GM23248 (cell line): Measurements from ENCODE around the gene HLA-E. TPM values are rescaled to one million over a fixed set of nuclear protein-coding genes. Genes with fewer than 3 reads are reported as not detected.
"Not testable (repeated sequence)": the region's sequence is repeated elsewhere in the genome, so short reads cannot be mapped to it uniquely, and the experiment has no call there.

Source experiments
- DNase-seq: peaks from one replicate; pipeline ENCODE4 v3.0.0-alpha.2; 2015
- H2AFZ ChIP-seq: fragments of 200-600 bp; sonication (generic); 2 replicates; pipeline ENCODE4 v1.6.1; 2016; ENCODE audit warnings: antibody characterized with exemption
- H3F3A ChIP-seq: fragments of 200-600 bp; sonication (generic); 2 replicates; pipeline ENCODE4 v1.6.1; 2016; ENCODE audit warnings: mild to moderate bottlenecking, antibody characterized with exemption, mixed run types; ENCODE audit not compliant: insufficient read depth
- H3K27ac ChIP-seq: fragments of 200-600 bp; sonication (generic); 2 replicates; pipeline ENCODE4 v1.5.1; 2016; ENCODE audit warnings: mild to moderate bottlenecking
- H3K27me3 ChIP-seq: fragments of 200-600 bp; sonication (generic); replicated peaks from 2 replicates; pipeline ENCODE4 v1.6.1; 2016; ENCODE audit warnings: mild to moderate bottlenecking; ENCODE audit not compliant: insufficient read depth
- H3K36me3 ChIP-seq: fragments of 200-600 bp; sonication (generic); 2 replicates; pipeline ENCODE4 v1.6.1; 2016; ENCODE audit warnings: low read depth, mild to moderate bottlenecking
- H3K4me1 ChIP-seq: fragments of 200-600 bp; sonication (generic); 2 replicates; pipeline ENCODE4 v1.6.1; 2016; ENCODE audit warnings: mild to moderate bottlenecking; ENCODE audit not compliant: insufficient read depth
- H3K4me2 ChIP-seq: fragments of 200-600 bp; sonication (generic); one replicate; pipeline ENCODE4 v1.6.1; 2016; ENCODE audit warnings: mild to moderate bottlenecking; ENCODE audit not compliant: unreplicated experiment
- H3K4me3 ChIP-seq: fragments of 200-600 bp; sonication (generic); 2 replicates; pipeline ENCODE4 v1.5.1; 2016; ENCODE audit warnings: mild to moderate bottlenecking
- H3K79me2 ChIP-seq: fragments of 200-600 bp; sonication (generic); 2 replicates; pipeline ENCODE4 v1.6.1; 2016; ENCODE audit warnings: mild to moderate bottlenecking; ENCODE audit not compliant: insufficient read depth
- H3K9ac ChIP-seq: fragments of 200-600 bp; sonication (generic); 2 replicates; pipeline ENCODE4 v1.6.1; 2016; ENCODE audit warnings: mild to moderate bottlenecking
- H3K9me2 ChIP-seq: fragments of 200-600 bp; sonication (generic); 2 replicates; pipeline ENCODE4 v1.6.1; 2016; ENCODE audit warnings: mixed run types, mild to moderate bottlenecking, moderate library complexity; ENCODE audit not compliant: insufficient read depth
- H3K9me3 ChIP-seq: fragments of 200-600 bp; sonication (generic); one replicate; pipeline ENCODE4 v1.6.1; 2017; ENCODE audit warnings: low read depth
- H4K20me1 ChIP-seq: fragments of 200-600 bp; sonication (generic); 2 replicates; pipeline ENCODE4 v1.6.0; 2016; ENCODE audit not compliant: insufficient read depth
- EZH2 ChIP-seq: fragments of 200-600 bp; sonication (generic); IDR thresholded peaks from 2 replicates; pipeline ENCODE4 v1.6.1; 2018; ENCODE audit warnings: antibody characterized with exemption, mild to moderate bottlenecking; ENCODE audit not compliant: insufficient read depth, poor library complexity, severe bottlenecking
- EZH2phosphoT487 ChIP-seq: fragments of 200-600 bp; sonication (generic); IDR thresholded peaks from 2 replicates; pipeline ENCODE4 v1.6.1; 2018; ENCODE audit warnings: antibody characterized with exemption, moderate library complexity, mild to moderate bottlenecking, low read depth; ENCODE audit not compliant: insufficient read depth
- WGBS, 2 experiments: methylation state at CpG; one replicate each; pipeline ENCODE4 v1.1.6; 2015 to 2017; ENCODE audit warnings: low lambda C conversion rate in 2 of 2, low coverage in 1 of 2; ENCODE audit errors: missing lambda C conversion rate in 2 of 2; 5-methylcytosine and 5-hydroxymethylcytosine counted together
- in situ Hi-C: fragments of 300-500 bp; cut with MboI; formaldehyde crosslinking; loops from 2 replicates; pipeline ENCODE4 v1.15.0; 2020
- polyA plus RNA-seq: library from polyadenylated mRNA; unstranded; fragments of >200 nt; fragmentation: Nextera tagmentation; extraction: Ambion mirVana; gene quantifications from 2 replicates; pipeline ENCODE4 v1.2.1, GENCODE V29; 2016
- total RNA-seq: library from RNA; depleted of rRNA; stranded (reverse); fragments of >200 nt; shearing (Covaris generic); gene quantifications from 2 replicates; pipeline ENCODE4 v1.2.3, GENCODE V29; 2014

Gene HLA-E
- total and polyA plus RNA-seq, 2 experiments from 2014 or later = 123 to 190 TPM

DNA sequence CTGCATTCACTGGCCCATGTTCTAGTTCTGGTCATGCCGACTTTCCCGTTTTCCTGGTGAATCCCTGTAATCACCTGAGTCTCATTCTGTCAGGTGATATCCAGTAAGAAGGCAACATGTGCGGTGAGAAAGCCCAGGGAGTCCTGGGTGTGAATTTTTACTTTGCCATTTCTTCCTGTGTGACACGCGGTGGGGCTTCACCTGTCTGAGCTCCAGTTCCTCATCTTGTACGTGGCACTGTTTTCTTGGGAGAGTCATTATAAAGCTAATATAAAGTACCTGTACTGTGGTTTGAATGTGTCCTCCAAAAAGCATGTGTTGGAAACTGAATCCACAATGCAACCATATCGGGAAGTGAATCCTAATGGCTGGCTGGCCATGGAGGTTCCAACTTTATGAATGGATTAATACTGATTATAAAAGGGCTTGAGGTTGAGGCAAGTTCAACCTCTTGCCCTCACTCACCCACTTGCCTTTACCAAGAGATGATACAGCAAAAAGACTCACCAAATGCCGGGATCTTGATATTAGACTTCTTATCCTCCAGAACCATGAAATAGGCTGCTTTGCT, 5.1 kb downstream of the HLA-E start:
- 97 to 98% methylated on average over 8 of the region's 8 CpGs for WGBS, 2 experiments
- Histone ChIP-seq H3F3A (peaks cover 21% of the 10 kb centered on the region), H2AFZ (no peak overlapping the region), H3K79me2 (peaks cover 17% of the 10 kb centered on the region), H3K36me3 (peaks cover 33% of the 10 kb centered on the region; the same call in 1 of the 2 replicates), H3K4me3 (no peak overlapping the region), H3K4me1 (peaks cover 13% of the 10 kb centered on the region), H3K9ac (no peak overlapping the region), H3K4me2 (no peak overlapping the region), H3K9me3 (no peaks in the 10 kb centered on the region), H4K20me1 (no peaks in the 10 kb centered on the region), H3K9me2 (no peaks in the 10 kb centered on the region), H3K27ac (no peak overlapping the region), H3K27me3 (no peaks in the 10 kb centered on the region)
- DNase-seq = no peak
- no peak for TF ChIP-seq EZH2phosphoT487
- no peak for TF ChIP-seq EZH2
- in situ Hi-C loops = no loop called here

DNA sequence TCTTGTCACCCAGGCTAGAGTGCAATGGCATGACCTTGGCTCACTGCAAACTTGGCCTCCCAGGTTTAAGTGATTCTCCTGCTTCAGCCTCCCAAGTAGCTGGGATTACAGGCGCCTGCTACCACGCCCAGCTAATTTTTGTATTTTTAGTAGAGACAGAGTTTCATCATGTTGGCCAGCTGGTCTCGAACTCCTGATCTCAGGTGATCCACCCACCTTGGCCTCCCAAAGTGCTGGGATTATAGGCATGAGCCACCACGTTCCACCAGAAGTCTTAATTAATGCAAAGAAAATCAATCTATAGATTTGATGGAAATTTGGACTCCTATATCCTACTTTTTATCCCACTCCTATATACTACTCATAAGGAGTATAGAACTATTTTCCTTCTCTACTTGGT, 5.8 kb downstream of the HLA-E start:
- H3K4me3 ChIP-seq, H3K27ac ChIP-seq, H3K9me2 ChIP-seq, H3K4me2 ChIP-seq, DNase-seq, in situ Hi-C loops, H4K20me1 ChIP-seq, H3K27me3 ChIP-seq, H3K9me3 ChIP-seq, H2AFZ ChIP-seq, H3K9ac ChIP-seq: not testable (repeated sequence)
- Histone ChIP-seq H3K4me1 (peaks cover 13% of the 10 kb centered on the region), H3F3A (peaks cover 21% of the 10 kb centered on the region), H3K36me3 (peaks cover 33% of the 10 kb centered on the region; the same call in 1 of the 2 replicates), H3K79me2 (peaks cover 17% of the 10 kb centered on the region)
- WGBS, 2 experiments = 60 to 64% methylated on average over 4 of the region's 4 CpGs

DNA sequence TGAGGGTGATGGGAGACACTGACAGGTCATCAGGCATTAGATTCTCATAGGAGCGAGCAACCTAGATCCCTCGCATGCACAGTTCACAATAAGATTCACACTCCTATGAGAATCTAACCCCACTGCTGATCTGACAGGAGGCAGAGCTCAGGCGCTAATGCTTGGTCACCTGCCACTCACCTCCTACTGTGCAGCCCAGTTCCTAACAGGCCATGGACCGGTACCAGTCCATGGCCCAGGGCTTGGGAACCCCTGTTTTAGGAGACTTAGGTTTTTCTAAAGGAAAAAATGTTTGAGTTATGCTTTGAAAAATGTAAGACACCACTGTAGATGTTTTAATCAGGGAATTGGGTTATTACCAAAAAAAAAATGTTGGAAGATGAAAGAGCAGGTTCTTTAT, 6.7 kb downstream of the HLA-E start:
- H3K79me2 ChIP-seq = peaks cover 7% of the 10 kb centered on the region
- no peak overlapping the region for H3K4me2 ChIP-seq
- peak overlapping the region; percentile 21; the same call in 1 of the 2 replicates for H3K27ac ChIP-seq
- no peak overlapping the region for H2AFZ ChIP-seq
- no peak overlapping the region for H3K9ac ChIP-seq
- in situ Hi-C loops = no loop called here
- TF ChIP-seq EZH2phosphoT487 (no peak), EZH2 (no peak)
- 86 to 92% methylated on average over 4 of the region's 4 CpGs for WGBS, 2 experiments
- no peaks in the 10 kb centered on the region for H3K9me2 ChIP-seq
- H3K27me3 ChIP-seq = no peaks in the 10 kb centered on the region
- H3K4me3 ChIP-seq = no peak overlapping the region
- no peaks in the 10 kb centered on the region for H3K9me3 ChIP-seq
- peaks cover 26% of the 10 kb centered on the region; the same call in 1 of the 2 replicates for H3K36me3 ChIP-seq
- H4K20me1 ChIP-seq = no peaks in the 10 kb centered on the region
- H3K4me1 ChIP-seq = peaks cover 13% of the 10 kb centered on the region
- no peak for DNase-seq
- peaks cover 30% of the 10 kb centered on the region for H3F3A ChIP-seq

DNA sequence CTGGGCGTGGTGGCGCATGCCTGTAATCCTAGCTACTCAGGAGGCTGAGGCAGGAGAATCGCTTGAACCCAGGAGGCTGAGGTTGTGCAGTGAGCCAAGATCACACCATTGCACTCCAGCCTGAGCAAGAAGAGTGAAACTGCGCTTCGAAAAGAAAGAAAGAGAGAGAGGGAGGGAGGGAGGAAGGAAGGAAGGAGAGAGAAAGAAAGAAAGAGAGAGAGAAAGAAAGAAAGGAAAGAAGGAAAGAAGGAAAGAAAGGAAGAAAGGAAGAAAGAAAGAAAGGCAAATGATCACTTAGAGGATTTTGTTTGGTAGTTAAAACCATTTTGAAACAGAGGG, 7.9 kb downstream of the HLA-E start:
- H4K20me1 ChIP-seq, H3K79me2 ChIP-seq, H2AFZ ChIP-seq, H3K27me3 ChIP-seq, H3K9ac ChIP-seq, H3K4me3 ChIP-seq, in situ Hi-C loops, H3K9me2 ChIP-seq, H3K9me3 ChIP-seq, H3K4me2 ChIP-seq, DNase-seq: not testable (repeated sequence)
- Histone ChIP-seq H3K36me3 (peaks cover 13% of the 10 kb centered on the region; the same call in 1 of the 2 replicates), H3K27ac (0 out of 2 replicates have a peak overlapping the region, but pooled peaks have one; percentile 21), H3K4me1 (peaks cover 14% of the 10 kb centered on the region), H3F3A (peaks cover 32% of the 10 kb centered on the region)
- 97 to 99% methylated on average over 5 of the region's 5 CpGs for WGBS, 2 experiments

DNA sequence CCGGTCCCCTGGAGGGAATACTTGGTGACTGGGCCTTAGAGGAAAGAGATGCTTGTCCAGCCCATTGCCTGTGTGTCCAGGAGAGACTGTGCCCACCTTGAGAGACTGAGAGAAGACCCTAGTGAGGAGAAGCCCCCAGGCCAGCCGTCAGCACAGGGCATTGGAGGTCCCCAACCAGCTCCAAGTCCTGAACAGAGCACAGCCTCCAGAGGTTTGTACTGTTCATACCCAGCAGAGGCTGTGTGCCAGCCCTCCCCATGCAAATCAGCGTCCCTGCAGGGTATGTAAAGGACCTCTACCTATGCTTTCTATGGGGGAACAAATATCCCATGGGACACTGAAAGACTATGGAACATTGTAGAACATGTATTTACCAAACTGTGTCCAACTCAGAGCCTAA, 8.4 kb downstream of the HLA-E start:
- in situ Hi-C loops = no loop called here
- H4K20me1 ChIP-seq = no peaks in the 10 kb centered on the region
- H2AFZ ChIP-seq = no peak overlapping the region
- 54 to 68% methylated on average over 2 to 3 of the region's 3 CpGs for WGBS, 2 experiments
- no peaks in the 10 kb centered on the region for H3K9me3 ChIP-seq
- H3F3A ChIP-seq = peaks cover 32% of the 10 kb centered on the region
- H3K79me2 ChIP-seq = no peaks in the 10 kb centered on the region
- H3K4me1 ChIP-seq = peaks cover 14% of the 10 kb centered on the region
- H3K4me3 ChIP-seq = no peak overlapping the region
- TF ChIP-seq EZH2phosphoT487 (no peak), EZH2 (no peak)
- H3K27me3 ChIP-seq = no peaks in the 10 kb centered on the region
- no peak overlapping the region for H3K9ac ChIP-seq
- no peak for DNase-seq
- peaks cover 8% of the 10 kb centered on the region; the same call in 1 of the 2 replicates for H3K36me3 ChIP-seq
- H3K4me2 ChIP-seq = no peak overlapping the region
- no peaks in the 10 kb centered on the region for H3K9me2 ChIP-seq
- no peak overlapping the region for H3K27ac ChIP-seq

DNA sequence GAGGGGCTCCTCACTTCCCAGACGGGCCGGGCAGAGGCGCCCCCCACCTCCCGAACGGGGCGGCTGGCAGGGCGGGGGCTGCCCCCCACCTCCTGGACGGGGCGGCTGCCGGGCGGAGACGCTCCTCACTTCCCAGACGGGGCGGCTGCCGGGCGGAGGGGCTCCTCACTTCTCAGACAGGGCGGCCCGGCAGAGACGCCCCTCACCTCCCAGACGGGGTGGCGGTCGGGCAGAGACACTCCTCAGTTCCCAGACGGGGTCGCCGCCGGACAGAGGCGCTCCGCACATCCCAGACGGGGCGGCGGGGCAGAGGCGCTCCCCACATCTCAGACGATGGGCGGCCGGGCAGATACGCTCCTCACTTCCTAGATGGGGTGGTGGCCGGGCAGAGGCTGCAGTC, 9.4 kb downstream of the HLA-E start:
- 88 to 98% methylated on average over 14 to 37 of the region's 37 CpGs for WGBS, 2 experiments
- H3K4me2 ChIP-seq, H2AFZ ChIP-seq, DNase-seq, H3K27ac ChIP-seq, H3K36me3 ChIP-seq, H3K27me3 ChIP-seq, H3K4me3 ChIP-seq, H4K20me1 ChIP-seq, H3K9ac ChIP-seq, H3K9me3 ChIP-seq, H3K9me2 ChIP-seq, in situ Hi-C loops, H3K79me2 ChIP-seq: not testable (repeated sequence)
- H3K4me1 ChIP-seq = peaks cover 14% of the 10 kb centered on the region
- H3F3A ChIP-seq = peaks cover 32% of the 10 kb centered on the region
